ENCODE measurements around the gene UGT2B10.

UGT2B10 gene

DNA sequence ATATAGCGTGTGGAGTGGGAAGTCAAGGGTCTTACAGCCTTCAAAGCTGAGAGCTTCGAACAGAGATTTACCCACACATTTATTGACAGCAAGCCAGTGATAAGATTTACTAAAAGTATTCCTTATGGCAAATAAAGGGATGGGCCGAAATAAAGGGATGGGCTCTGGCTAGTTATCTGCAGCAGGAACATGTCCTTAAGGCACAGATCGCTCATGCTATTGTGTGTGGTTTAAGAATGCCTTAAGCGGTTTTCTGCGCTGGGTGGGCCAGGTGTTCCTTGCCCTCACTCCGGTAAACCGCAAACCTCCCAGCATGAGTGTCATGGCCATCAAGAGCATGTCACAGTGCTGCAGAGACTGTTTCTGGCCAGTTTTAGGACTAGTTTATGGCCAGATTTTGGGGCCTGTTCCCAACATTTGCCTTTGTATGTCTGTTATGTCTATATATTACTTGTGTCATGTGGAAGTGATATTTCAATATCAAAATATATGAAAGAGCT, 53.5 kb downstream of the UGT2B10 start:
- DNase-seq (ENCODE audit: extremely low read depth, low read depth) = no peak
- TF ChIP-seq, protein P1, sequence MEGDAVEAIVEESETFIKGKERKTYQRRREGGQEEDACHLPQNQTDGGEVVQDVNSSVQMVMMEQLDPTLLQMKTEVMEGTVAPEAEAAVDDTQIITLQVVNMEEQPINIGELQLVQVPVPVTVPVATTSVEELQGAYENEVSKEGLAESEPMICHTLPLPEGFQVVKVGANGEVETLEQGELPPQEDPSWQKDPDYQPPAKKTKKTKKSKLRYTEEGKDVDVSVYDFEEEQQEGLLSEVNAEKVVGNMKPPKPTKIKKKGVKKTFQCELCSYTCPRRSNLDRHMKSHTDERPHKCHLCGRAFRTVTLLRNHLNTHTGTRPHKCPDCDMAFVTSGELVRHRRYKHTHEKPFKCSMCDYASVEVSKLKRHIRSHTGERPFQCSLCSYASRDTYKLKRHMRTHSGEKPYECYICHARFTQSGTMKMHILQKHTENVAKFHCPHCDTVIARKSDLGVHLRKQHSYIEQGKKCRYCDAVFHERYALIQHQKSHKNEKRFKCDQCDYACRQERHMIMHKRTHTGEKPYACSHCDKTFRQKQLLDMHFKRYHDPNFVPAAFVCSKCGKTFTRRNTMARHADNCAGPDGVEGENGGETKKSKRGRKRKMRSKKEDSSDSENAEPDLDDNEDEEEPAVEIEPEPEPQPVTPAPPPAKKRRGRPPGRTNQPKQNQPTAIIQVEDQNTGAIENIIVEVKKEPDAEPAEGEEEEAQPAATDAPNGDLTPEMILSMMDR (IDR thresholded peaks at IDR 0.05; ENCODE audit: low read depth, low read length, missing control alignments) = no peak

DNA sequence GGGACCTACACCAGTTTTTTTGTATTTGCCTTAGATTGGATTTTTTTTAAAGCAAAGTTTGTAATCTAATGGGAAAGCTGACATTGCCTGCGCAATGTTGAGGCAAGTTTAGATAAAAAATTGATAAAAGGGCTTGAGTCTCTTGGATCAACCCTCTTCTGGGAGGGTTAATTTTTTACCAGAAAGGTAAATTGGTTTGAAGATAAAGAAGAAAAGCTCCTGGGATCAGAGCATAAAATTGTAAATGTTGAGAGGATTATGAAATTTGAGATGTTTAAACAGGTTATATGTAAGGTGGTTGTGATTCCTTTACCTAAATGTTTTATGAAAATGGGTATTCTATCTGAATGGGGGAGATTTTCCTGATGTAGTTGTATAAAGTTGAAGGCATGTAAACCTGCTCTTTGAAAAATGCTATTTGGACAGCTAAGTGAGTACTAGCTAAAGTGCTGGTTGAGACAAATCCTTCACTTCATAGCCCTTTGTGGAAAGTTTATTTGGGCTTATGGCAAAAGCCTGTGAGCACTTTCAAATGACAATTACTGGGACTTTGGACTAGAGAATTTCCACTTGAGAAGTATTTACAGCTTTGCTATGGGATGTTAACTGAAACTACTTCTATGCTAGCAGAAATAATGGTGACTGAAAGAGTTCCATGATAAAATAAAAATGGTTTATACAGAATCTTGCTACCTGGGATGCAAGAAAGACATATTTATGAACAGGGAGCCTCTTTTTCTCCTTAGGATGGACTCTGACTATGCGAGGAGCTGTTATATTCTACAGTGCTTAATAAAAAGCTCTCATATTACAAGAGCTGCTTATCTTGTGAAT, 56.2 kb downstream of the UGT2B10 start:
- DNase-seq (ENCODE audit: extremely low read depth, low read depth) = no peak
- TF ChIP-seq, protein P1 (IDR thresholded peaks at IDR 0.05; ENCODE audit: low read depth, low read length, missing control alignments) = no peak

More for the DNA sequence above, 53.5 kb downstream of the UGT2B10 start:
- H3K4me3 ChIP-seq (replicated peaks; ENCODE audit: low read depth, low read length) = no peak overlapping the region

DNA sequence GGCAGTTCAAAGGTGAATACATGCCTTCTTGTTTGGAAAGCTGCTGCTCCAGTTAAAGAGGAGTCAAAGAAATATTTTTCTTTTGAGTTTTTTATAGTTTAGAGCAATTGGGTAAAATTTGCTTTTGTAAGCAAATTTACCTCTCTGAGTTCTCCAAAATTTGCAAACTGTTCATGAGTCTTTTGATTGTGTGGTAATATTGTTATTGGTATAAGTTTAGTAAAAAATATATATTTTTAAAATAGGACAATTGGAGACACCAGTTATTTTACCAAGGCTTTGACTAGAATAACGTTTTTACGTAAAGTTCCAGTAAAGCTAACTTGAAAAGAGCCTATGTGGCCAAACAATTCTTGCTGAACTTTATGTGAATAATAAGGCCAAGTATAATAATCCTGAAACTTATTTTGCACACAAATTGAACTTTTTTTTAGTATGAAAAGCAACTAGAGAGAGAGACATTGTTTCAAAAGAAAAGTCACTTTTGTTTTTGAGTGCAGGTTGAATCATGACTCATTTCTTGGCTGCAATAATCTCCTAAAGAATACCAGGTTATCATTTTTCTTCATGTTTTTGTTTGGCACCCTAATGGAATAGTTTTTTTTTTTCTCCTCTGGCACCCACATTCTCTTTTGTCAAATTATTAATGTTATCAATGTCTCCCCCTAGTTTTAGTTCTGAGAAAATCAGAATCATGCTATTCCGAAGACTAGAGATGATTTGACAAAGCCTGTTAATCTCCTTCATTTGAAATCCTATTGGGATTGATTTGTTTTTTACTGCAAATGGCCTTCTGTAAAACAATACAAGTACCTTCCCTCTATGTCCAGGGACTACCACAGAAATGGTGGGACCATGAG, 57.1 kb downstream of the UGT2B10 start:
- TF ChIP-seq, protein P1 (IDR thresholded peaks at IDR 0.05; ENCODE audit: low read depth, low read length, missing control alignments) = no peak
- DNase-seq (ENCODE audit: extremely low read depth, low read depth) = no peak
- H3K4me3 ChIP-seq (replicated peaks; ENCODE audit: low read depth, low read length) = no peak overlapping the region

More for the DNA sequence above, 56.2 kb downstream of the UGT2B10 start:
- no peak overlapping the region for H3K4me3 ChIP-seq (replicated peaks; ENCODE audit: low read depth, low read length)

DNA sequence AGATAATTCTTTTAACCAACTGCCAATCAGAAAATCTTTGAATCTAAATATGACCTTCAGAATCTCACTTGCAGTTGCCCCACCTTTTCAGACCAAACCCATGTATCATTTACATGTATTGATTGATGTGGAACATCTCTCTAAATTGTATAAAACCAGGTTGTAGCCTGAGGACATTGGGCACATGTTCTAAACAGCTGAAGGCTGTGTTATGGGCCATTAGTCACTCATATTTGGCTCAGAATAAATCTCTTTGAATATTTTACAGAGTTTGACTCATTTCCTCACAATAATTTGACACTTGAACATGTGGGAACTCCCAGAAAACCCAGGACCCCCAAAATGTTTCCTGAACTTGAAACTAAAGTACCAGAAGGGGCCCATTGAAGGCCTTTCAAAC, 58.7 kb downstream of the UGT2B10 start:
- TF ChIP-seq, protein P1 (IDR thresholded peaks at IDR 0.05; ENCODE audit: low read depth, low read length, missing control alignments) = no peak
- no peak for DNase-seq (ENCODE audit: extremely low read depth, low read depth)
- H3K4me3 ChIP-seq (replicated peaks; ENCODE audit: low read depth, low read length) = no peak overlapping the region

DNA sequence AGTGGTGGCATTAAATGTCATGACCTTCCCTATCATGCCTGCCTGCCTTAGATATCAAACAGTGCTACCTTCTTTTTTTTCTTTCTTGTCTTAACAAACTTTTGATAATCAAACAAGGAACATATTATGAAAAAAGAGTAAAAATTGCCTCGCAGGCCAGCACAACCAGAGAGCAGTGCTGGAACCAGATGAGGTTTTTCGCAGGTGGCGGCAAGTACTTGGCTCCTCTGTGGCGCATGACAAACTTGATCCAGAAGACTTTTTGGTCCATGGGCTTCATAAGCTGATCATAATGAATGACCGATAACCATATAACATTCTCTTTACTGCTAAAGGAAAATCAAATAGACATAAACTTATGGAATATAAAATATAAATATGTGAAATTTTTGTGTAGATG, 61.8 kb downstream of the UGT2B10 start:
- no peak overlapping the region for H3K4me3 ChIP-seq (replicated peaks; ENCODE audit: low read depth, low read length)
- TF ChIP-seq, protein P1 (IDR thresholded peaks at IDR 0.05; ENCODE audit: low read depth, low read length, missing control alignments) = no peak
- no peak for DNase-seq (ENCODE audit: extremely low read depth, low read depth)

DNA sequence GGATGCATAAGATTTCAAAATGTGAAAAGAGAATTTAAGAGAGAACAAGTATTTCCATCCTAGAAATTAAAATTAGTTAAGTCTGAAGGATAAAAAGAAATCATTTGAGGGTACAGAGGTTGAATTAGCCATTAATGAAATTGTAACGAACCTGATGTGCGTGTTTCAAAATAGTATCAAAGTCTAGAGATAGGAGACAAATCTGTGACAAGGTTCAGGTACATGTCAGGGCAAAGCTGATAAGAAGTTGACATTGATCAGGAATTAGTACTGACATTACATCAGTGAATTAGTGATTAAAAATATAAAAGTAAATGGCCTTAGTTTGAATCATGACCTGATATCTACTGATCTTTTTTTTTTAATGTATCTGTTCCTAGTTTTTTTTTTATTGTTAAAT, 62.3 kb downstream of the UGT2B10 start:
- DNase-seq (ENCODE audit: extremely low read depth, low read depth) = no peak
- TF ChIP-seq, protein P1 (IDR thresholded peaks at IDR 0.05; ENCODE audit: low read depth, low read length, missing control alignments) = no peak

More for the DNA sequence above, 62.3 kb downstream of the UGT2B10 start:
- no peak overlapping the region for H3K4me3 ChIP-seq (replicated peaks; ENCODE audit: low read depth, low read length)

All from HFF-Myc (cell line).